Measurements from ENCODE around the gene IAH1.

DNA sequence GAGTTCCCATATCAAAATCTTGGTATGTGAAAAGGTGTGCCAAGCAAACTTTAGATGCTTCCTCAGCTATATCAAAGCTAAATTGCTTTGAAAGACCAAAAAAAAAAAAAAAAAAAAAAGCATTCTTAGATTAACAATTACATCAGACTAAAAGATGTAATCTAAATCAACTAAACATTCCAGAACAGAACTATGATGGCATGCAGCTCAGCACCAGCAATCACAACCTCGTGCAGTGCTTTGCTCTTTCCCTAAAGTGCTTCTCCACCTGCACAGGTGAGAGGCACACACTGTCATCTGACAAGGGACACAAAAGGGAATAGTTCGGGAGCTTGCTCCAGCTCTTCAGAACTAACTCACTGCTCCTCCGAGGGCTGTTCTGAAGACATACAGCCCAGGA lies 43.8 kb downstream of the IAH1 start:
- TF ChIP-seq, protein P1, sequence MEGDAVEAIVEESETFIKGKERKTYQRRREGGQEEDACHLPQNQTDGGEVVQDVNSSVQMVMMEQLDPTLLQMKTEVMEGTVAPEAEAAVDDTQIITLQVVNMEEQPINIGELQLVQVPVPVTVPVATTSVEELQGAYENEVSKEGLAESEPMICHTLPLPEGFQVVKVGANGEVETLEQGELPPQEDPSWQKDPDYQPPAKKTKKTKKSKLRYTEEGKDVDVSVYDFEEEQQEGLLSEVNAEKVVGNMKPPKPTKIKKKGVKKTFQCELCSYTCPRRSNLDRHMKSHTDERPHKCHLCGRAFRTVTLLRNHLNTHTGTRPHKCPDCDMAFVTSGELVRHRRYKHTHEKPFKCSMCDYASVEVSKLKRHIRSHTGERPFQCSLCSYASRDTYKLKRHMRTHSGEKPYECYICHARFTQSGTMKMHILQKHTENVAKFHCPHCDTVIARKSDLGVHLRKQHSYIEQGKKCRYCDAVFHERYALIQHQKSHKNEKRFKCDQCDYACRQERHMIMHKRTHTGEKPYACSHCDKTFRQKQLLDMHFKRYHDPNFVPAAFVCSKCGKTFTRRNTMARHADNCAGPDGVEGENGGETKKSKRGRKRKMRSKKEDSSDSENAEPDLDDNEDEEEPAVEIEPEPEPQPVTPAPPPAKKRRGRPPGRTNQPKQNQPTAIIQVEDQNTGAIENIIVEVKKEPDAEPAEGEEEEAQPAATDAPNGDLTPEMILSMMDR (IDR thresholded peaks at IDR 0.05; ENCODE audit: low read depth, low read length, missing input control): no peak
- TF ChIP-seq TAF1 (conservative IDR thresholded peaks at IDR 0.05) (no peak), REST (IDR thresholded peaks at IDR 0.05) (no peak)

All from liver (tissue), 3 donors.